Spleen (tissue), 11 donors: ENCODE data around the gene NTNG1. TPM values are rescaled to one million over a fixed set of nuclear protein-coding genes. Genes with fewer than 3 reads are reported as not detected.

Experiments used
- DNase-seq: peaks from one replicate; pipeline ENCODE4 v3.0.0-alpha.2; 2020
- H3K27ac ChIP-seq, 8 donors: fragments of 200-600 bp; sonication (generic) in 7 of 8; 1 replicate in 4 of 8; 2 replicates in 4 of 8; pipeline versions ENCODE4 v1.5.0 to v1.8.0; 2016 to 2021; ENCODE audit warnings: inconsistent platforms in 4 of 8, mild to moderate bottlenecking in 4 of 8, moderate library complexity in 1 of 8
- H3K27me3 ChIP-seq, 7 donors: fragments of 200-600 bp; sonication (generic) in 6 of 7; replicated peaks in 1 of 7; 1 replicate in 4 of 7; 2 replicates in 3 of 7; pipeline versions ENCODE4 v1.5.0 to v1.8.0; 2016 to 2021; ENCODE audit warnings: inconsistent platforms in 3 of 7, mild to moderate bottlenecking in 1 of 7
- H3K36me3 ChIP-seq, 6 donors: fragments of 200-600 bp; sonication (generic) in 5 of 6; 1 replicate in 4 of 6; 2 replicates in 2 of 6; pipeline versions ENCODE4 v1.5.0 to v1.8.0; 2016 to 2021; ENCODE audit warnings: inconsistent platforms in 2 of 6
- H3K4me1 ChIP-seq, 6 donors: fragments of 200-600 bp; sonication (generic) in 5 of 6; 1 replicate in 3 of 6; 2 replicates in 3 of 6; pipeline versions ENCODE4 v1.5.0 to v1.8.0; 2016 to 2021; ENCODE audit warnings: inconsistent platforms in 3 of 6
- H3K4me3 ChIP-seq, 8 donors: fragments of 200-600 bp; sonication (generic) in 7 of 8; 1 replicate in 4 of 8; 2 replicates in 4 of 8; pipeline versions ENCODE4 v1.5.0 to v1.8.0; 2016 to 2021; ENCODE audit warnings: inconsistent platforms in 4 of 8, mild to moderate bottlenecking in 4 of 8, moderate library complexity in 2 of 8
- H3K9me3 ChIP-seq, 8 donors: fragments of 200-600 bp; sonication (generic) in 7 of 8; 1 replicate in 4 of 8; 2 replicates in 4 of 8; pipeline versions ENCODE4 v1.5.0 to v1.8.0; 2016 to 2021; ENCODE audit warnings: inconsistent platforms in 4 of 8
- POLR2A ChIP-seq, 3 donors: fragments of 450-650 bp; IDR thresholded peaks; one replicate each; pipeline ENCODE4 v1.5.1; 2017; ENCODE audit warnings: antibody characterized with exemption in 3 of 3, mild to moderate bottlenecking in 1 of 3
- POLR2AphosphoS5 ChIP-seq, 3 donors: sonication (generic); formaldehyde crosslinking; IDR thresholded peaks; one replicate each; pipeline ENCODE4 v1.5.1; 2017; ENCODE audit warnings: antibody characterized with exemption in 3 of 3
- WGBS, 5 donors: extraction: QIAGEN DNeasy Blood & Tissue Kit in 3 of 5; methylation state at CpG; one replicate each; pipeline versions ENCODE4 v1.1.5 to v1.1.7; 2013 to 2018; 5-methylcytosine and 5-hydroxymethylcytosine counted together
- intact Hi-C: fragments of 100-400 bp; cut with DNase I; formaldehyde crosslinking; loops from one replicate; pipeline ENCODE4 v1.15.0; 2023; ENCODE audit warnings: low total_unique reads
- polyA plus RNA-seq, 3 donors: library from polyadenylated mRNA; stranded (reverse); fragments of 200-250 nt; gene quantifications; one replicate each; pipeline ENCODE4 v1.2.1, GENCODE V29; 2013
- total RNA-seq, 7 donors: library from RNA; depleted of rRNA in 3 of 7; stranded (reverse); fragments of >200 nt in 3 of 7; fragmentation: NEBNext Ultra II Directional in 4 of 7; extraction: Animal tissue kit (Norgen Biotek cat#: 25700) in 4 of 7; gene quantifications; one replicate each; pipeline versions ENCODE4 v1.1.0 to v1.2.1, GENCODE V29; 2016 to 2021
- TF ChIP-seq, protein P1 (sequence below), 11 experiments: fragments of 200-600 bp in 7 of 11; fragments of 450-650 bp in 4 of 11; sonication (generic) in 4 of 11; IDR thresholded peaks in 8 of 11; conservative IDR thresholded peaks in 3 of 11; 1 replicate in 7 of 11; 2 replicates in 4 of 11; pipeline versions ENCODE4 v1.4.0 to v1.8.0; 2016 to 2021; ENCODE audit warnings: antibody characterized with exemption in 11 of 11, inconsistent platforms in 4 of 11, mild to moderate bottlenecking in 1 of 11
- donor health status: healthy with polysubstance abuse.
- donor health status: DM: no; HTN: no; CAD: no; lungs with moderate emphysema.
- donor health status: DM: no; HTN: no; CAD: no.
- donor health status: Bipolar disorder and iron deficiency.
- donor health status: healthy.
- donor health status: DM: no; HTN: no; CAD: no.
- donor health status: DM: yes; HTN: yes; CAD: no.

The NTNG1 gene
- total and polyA plus RNA-seq, 10 donors: 0.11 to 2.0 (median 1.1) TPM

DNA sequence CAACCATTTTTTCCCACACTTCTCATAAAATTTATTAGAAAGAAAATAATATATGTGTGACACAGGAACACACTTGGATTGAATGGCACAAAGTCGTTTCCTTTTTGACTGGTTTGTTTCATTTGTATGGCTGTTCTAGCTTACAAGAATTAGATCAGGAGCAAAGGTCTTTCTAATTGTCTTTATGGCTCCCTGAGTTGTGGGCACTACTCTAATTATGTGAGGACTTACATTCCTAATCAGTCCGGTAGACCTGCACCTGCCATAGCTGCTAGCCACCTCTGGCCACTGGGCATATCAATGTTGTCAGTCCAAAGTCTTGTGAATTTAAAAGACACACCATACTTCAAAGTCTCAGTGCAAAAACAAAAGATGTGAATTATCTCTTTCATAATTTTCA is 346.7 kb downstream of the NTNG1 start:
- TF ChIP-seq POLR2AphosphoS5 (IDR thresholded peaks at IDR 0.05) (no peak), POLR2A (IDR thresholded peaks at IDR 0.05) (no peak)
- TF ChIP-seq, protein P1, sequence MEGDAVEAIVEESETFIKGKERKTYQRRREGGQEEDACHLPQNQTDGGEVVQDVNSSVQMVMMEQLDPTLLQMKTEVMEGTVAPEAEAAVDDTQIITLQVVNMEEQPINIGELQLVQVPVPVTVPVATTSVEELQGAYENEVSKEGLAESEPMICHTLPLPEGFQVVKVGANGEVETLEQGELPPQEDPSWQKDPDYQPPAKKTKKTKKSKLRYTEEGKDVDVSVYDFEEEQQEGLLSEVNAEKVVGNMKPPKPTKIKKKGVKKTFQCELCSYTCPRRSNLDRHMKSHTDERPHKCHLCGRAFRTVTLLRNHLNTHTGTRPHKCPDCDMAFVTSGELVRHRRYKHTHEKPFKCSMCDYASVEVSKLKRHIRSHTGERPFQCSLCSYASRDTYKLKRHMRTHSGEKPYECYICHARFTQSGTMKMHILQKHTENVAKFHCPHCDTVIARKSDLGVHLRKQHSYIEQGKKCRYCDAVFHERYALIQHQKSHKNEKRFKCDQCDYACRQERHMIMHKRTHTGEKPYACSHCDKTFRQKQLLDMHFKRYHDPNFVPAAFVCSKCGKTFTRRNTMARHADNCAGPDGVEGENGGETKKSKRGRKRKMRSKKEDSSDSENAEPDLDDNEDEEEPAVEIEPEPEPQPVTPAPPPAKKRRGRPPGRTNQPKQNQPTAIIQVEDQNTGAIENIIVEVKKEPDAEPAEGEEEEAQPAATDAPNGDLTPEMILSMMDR (IDR thresholded peaks at IDR 0.05 in 8 of 11, conservative IDR thresholded peaks at IDR 0.05 in 3 of 11): no peak
- no peaks in the 10 kb centered on the region for H3K9me3 ChIP-seq
- intact Hi-C loops: no loop called here
- WGBS, 5 donors: 33 to 82% (median 79%) methylated on average over 2 of the region's 2 CpGs
- H3K27ac ChIP-seq: no peak overlapping the region
- H3K27me3 ChIP-seq: no peaks in the 10 kb centered on the region
- no peak overlapping the region for H3K4me3 ChIP-seq
- DNase-seq: no peak
- no peaks in the 10 kb centered on the region for H3K4me1 ChIP-seq
- H3K36me3 ChIP-seq: no peaks in the 10 kb centered on the region

DNA sequence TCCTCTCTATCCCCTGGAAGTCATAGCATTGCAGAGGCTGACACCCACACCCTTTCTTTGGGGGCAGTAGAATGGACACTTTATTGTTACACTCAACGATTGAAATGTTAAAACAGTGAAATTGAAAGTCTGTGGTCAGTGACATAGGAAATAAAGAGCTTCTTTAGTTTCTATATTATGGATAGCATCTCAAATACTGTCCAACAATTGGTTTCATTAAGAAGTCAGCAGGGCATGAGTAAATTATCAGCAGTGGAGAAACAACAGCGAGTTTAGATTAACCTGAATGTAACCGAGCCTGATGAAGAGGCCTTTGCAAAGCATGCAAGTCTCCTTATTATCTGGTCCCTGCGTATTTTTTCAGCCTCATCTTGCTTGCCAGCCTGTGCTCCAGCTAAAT is 350.7 kb downstream of the NTNG1 start:
- TF ChIP-seq POLR2AphosphoS5 (IDR thresholded peaks at IDR 0.05) (no peak), POLR2A (IDR thresholded peaks at IDR 0.05) (no peak)
- TF ChIP-seq, protein P1 (IDR thresholded peaks at IDR 0.05 in 8 of 11, conservative IDR thresholded peaks at IDR 0.05 in 3 of 11): no peak
- Histone ChIP-seq H3K36me3 (no peaks in the 10 kb centered on the region), H3K9me3 (no peaks in the 10 kb centered on the region), H3K27ac (no peak overlapping the region), H3K4me3 (no peak overlapping the region), H3K27me3 (no peaks in the 10 kb centered on the region), H3K4me1 (no peaks in the 10 kb centered on the region)
- DNase-seq: no peak
- WGBS, 5 donors: 75 to 85% (median 77%) methylated on average over 4 of the region's 4 CpGs
- intact Hi-C loops: no loop called here

DNA sequence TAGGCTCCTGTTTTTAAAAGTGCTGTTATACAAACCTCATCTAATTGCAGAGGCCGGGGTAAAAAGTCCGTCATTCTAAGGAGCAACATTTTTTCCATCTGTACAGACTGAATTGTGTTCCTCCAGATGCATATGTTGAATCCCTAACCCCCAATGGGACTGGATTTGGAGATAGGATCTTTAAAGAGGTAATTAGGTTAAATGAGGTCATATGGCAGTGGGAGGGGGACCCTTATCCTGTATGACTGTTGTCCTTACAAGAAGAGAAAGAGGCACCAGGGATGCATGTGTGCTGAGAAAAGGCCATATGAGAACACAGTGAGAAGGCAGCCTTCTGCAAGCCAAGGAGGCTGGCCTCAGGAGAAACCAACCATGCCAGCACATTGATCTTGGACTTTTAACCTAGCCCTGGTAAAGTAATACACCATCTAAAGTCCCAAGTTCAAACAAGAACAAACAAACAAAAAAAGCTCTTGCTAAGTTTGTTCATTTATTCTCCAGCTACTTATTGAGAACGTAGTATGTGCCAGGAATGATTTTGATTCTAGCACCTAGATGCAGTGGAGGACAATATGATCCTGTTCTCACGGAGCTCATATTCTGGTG is 352.4 kb downstream of the NTNG1 start:
- H3K4me1 ChIP-seq: no peaks in the 10 kb centered on the region
- intact Hi-C loops: no loop called here

DNA sequence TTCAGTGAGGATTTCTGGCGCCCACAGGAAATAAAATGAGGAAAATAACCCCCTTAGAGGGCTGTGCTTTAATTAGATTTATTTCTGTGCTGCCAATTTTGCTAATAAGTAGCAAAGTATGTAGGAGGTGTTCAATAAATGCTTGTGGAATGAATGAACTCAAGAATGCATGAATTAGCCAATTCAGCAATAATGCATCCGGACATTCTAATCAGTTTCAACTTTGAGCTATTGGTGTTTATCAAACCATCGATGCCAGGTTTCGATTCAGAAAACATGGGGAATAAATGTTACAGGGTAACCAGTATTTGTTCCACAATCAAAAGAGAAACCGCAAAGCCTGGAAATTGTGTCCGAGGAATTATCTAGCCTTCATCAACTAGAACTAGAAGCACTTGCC is 353.2 kb downstream of the NTNG1 start:
- no peak for DNase-seq

More for the DNA sequence above, 352.4 kb downstream of the NTNG1 start:
- no peaks in the 10 kb centered on the region for H3K27me3 ChIP-seq
- DNase-seq: no peak
- H3K36me3 ChIP-seq: no peaks in the 10 kb centered on the region
- TF ChIP-seq POLR2A (IDR thresholded peaks at IDR 0.05): no peak
- no peak for TF ChIP-seq POLR2AphosphoS5 (IDR thresholded peaks at IDR 0.05)
- TF ChIP-seq, protein P1 (IDR thresholded peaks at IDR 0.05 in 8 of 11, conservative IDR thresholded peaks at IDR 0.05 in 3 of 11): no peak
- no peaks in the 10 kb centered on the region for H3K9me3 ChIP-seq
- no peak overlapping the region for H3K27ac ChIP-seq
- WGBS, 5 donors: 87 to 97% (median 95%) methylated on average over 4 of the region's 4 CpGs
- no peak overlapping the region for H3K4me3 ChIP-seq

More for the DNA sequence above, 353.2 kb downstream of the NTNG1 start:
- Histone ChIP-seq H3K4me1 (peaks cover 0 to 3% (median 0%) of the 10 kb centered on the region in 6 donors), H3K9me3 (no peaks in the 10 kb centered on the region), H3K27me3 (no peaks in the 10 kb centered on the region), H3K27ac (no peak overlapping the region), H3K4me3 (no peak overlapping the region), H3K36me3 (no peaks in the 10 kb centered on the region)
- intact Hi-C loops: no loop called here
- WGBS, 5 donors: 91 to 95% (median 92%) methylated on average over 6 of the region's 6 CpGs
- no peak for TF ChIP-seq POLR2AphosphoS5 (IDR thresholded peaks at IDR 0.05)
- TF ChIP-seq POLR2A (IDR thresholded peaks at IDR 0.05): no peak
- TF ChIP-seq, protein P1 (IDR thresholded peaks at IDR 0.05 in 8 of 11, conservative IDR thresholded peaks at IDR 0.05 in 3 of 11): no peak
